GM12864 (cell line): Measurements from ENCODE around the gene SCN9A.

ENCODE experiments used
- DNase-seq: peaks from one replicate; pipeline ENCODE4 v3.0.0-alpha.2; 2011; ENCODE audit warnings: low read depth
- H3K4me3 ChIP-seq: 2 replicates; pipeline ENCODE4 v1.5.1; 2011; ENCODE audit warnings: mild to moderate bottlenecking, low read depth, low read length, control low read depth
- TF ChIP-seq, protein P1 (sequence below): IDR thresholded peaks from 2 replicates; pipeline ENCODE4 v1.5.1; 2011; ENCODE audit warnings: low read depth, mild to moderate bottlenecking, moderate library complexity, low read length, control low read depth, inconsistent platforms; ENCODE audit errors: missing control alignments

SCN9A gene

DNA sequence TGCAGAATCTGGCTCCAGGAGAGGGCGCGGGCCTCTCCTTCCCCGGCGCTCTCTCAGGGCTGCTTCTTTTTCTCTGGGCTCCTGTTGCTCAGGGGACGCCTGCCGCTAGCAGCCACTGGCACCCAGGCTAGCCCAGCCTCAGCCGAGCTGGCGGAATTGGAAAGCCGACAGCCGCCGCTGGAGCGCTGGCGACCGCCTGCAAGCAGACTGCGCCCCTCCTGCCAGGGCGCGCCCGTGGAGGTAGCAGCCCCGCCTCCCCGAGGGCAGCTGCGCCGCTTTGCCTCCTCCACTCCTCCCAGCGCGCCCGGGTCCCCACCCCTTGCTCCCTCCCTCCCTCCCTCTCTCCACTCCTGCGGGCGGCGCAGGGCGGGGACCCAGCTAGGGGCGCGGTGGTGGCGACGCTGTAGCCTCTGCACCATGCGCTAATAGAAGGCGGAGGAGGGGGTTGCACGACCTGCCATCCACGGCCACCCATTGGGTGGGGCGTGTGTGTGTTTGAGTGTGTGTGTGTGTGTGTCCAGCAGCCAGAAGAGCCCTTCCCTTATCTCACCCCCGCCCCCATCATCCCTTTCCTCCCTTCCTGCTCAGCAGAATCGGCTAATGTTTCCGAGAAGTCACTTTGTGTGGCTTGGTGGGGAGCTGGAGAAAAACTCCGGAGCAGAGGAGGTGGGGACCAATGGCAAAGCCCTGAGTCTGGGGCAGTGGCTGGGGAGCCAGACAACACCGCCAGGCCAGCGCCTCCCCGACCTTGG, at the start of gene SCN9A:
TSS of gene SCN9A (minus strand) at position 209 of the 752 bp plus-strand sequence. CDS start 64,188 bp downstream, outside the sequence.
- no peak within 1 kb of the TSS for H3K4me3 ChIP-seq
- TF ChIP-seq, protein P1, sequence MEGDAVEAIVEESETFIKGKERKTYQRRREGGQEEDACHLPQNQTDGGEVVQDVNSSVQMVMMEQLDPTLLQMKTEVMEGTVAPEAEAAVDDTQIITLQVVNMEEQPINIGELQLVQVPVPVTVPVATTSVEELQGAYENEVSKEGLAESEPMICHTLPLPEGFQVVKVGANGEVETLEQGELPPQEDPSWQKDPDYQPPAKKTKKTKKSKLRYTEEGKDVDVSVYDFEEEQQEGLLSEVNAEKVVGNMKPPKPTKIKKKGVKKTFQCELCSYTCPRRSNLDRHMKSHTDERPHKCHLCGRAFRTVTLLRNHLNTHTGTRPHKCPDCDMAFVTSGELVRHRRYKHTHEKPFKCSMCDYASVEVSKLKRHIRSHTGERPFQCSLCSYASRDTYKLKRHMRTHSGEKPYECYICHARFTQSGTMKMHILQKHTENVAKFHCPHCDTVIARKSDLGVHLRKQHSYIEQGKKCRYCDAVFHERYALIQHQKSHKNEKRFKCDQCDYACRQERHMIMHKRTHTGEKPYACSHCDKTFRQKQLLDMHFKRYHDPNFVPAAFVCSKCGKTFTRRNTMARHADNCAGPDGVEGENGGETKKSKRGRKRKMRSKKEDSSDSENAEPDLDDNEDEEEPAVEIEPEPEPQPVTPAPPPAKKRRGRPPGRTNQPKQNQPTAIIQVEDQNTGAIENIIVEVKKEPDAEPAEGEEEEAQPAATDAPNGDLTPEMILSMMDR, result no peak
- no peak for DNase-seq

DNA sequence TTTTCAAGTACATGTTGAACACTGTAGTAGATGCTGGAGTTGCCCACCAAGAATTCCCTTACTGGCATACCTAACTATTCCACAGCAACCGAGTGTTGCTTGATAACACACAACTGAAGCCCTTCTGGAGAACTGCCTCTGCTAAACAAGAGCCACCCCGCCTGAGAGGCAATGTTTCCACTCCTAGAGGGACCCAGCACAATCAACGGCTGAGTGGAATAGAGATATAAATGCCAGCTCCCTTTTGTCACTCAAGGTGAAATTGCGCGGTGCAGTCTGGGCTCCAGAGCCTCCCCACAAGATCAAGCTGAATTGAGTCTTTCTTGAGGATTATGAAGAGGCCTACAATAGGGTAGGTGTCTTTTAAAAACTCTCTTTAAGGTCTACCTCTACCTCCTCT, 49.1 kb upstream of the SCN9A start:
- no peak overlapping the region for H3K4me3 ChIP-seq
- TF ChIP-seq, protein P1, result no peak
- DNase-seq, result no peak

DNA sequence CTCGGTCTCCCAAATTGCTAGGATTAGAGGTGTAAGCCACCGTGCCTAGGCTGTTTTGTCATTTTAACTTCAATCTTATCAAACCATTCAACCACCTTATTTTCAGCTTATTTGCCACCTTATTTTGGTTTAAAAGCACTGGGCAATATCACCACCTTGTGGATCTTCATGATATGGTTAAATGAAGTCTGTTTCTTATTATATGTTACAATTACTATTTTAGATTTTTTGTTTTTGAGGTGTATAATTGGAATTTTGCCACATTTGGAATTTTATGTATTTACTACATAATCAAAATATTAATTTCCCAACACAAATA, 43.8 kb upstream of the SCN9A start:
- no peak for DNase-seq
- TF ChIP-seq, protein P1, result no peak
- no peak overlapping the region for H3K4me3 ChIP-seq

DNA sequence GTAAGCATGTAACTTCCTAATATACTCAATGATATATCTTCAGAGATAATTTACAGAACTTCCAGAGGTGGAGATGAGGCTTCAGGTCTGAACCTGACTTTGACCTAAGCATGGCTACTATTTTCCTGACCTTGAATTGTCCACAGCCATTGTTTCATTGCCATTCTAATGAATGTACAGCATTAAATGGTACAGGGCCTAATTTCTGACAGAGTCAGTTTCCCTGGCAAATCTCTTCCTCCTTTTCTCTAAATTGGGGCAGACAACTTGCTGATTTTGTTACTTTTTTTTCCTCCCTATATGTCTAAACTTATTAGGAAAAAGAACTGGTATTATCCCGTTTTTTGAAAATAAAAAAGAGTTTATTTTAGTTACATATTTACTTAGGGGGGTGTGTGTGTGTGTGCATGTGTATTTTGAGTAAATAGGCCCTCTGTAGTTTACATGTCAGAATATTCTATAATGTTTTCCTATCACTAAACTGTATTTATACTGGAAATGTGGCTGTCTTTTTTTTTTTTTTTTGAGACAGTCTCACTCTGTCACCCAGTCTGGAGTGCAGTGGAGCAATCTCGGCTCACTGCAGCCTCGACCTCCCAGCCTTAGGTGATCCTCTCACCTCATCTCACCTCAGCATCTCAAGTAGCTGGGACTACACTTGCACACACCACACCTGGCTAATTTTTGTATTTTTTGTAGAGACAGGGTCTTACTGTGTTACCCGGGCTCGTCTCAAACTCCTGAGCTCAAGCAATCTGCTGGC, 43.3 kb upstream of the SCN9A start:
- DNase-seq, result no peak
- TF ChIP-seq, protein P1, result no peak
- H3K4me3 ChIP-seq, result no peak overlapping the region

GRCh38 chr2:166417669-166418068, 41.9 kb upstream of the SCN9A start:
- no peak overlapping the region for H3K4me3 ChIP-seq
- no peak for DNase-seq
- TF ChIP-seq, protein P1, result peak; percentile 18

DNA sequence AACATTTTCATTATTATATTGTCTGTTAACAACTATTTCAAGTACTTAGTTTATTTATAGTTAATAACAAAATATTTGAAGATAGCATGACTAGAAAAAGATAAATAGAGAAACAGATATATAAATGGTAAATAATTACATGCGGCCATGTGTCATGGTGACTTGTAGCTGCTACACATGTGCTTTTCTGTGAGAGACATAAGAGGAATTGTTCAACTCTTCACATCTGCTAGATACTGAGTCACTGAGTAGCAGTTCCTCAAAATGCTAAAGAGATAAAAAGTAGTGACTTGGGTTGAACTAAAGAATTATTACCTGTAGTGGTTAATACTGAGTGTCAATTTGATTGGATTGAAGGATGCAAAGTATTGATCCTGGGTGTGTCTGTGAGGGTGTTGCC, 37.5 kb upstream of the SCN9A start:
- DNase-seq, result no peak
- TF ChIP-seq, protein P1, result no peak

More for the DNA sequence above, 37.5 kb upstream of the SCN9A start:
- no peak overlapping the region for H3K4me3 ChIP-seq
